ENCODE data around the gene GPER1.
A peak's percentile ranks its signal among the peaks of the same experiment; 100 is the strongest.

GPER1 gene

DNA sequence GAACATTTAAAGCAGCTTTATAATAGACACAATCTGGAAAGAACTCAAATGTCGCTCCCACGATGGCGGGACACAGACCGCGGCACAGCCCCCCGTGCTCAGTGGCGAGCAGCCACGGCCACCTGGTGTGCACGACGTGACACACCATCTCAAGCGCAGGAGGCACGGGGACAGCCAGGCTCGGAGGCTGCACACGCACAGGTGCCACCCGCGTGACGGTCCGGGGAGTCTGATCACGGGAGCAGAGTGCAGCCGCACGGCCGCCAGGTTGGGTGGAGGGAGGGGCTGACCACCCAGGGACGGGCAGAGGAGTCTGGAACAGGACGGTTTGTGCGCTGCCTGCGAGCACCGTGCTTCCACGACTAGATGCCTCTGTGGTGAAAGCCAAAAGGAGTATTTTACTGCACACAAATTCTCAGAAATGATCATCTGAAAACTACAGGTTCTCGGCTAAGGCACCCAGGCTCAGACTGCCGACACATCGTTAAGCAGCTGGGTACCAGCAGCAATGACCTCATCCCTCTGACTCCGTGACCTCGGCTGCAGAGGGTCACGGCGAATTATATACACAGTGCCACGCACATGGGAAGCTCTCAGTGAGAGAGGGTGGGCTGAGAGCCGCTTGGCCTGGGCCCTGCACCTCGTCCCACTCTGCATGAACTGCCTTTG is 7.5 kb upstream of the GPER1 start:
- peak; percentile 44 to 72 for DNase-seq
- no peak overlapping the region for H3K14ac ChIP-seq (ENCODE audit: low read length)
- no peaks in the 10 kb centered on the region for H3K27me3 ChIP-seq (ENCODE audit: insufficient read depth, low read length)
- no peak overlapping the region for H3K4me2 ChIP-seq (ENCODE audit: low read length)
- H4K91ac ChIP-seq (ENCODE audit: low read depth, low read length), result no peak overlapping the region
- no peaks in the 10 kb centered on the region for H3K9me3 ChIP-seq (ENCODE audit: insufficient read depth, low read depth, low read length)
- H3K27ac ChIP-seq (ENCODE audit: low read depth, low read length), result no peak overlapping the region
- no peak overlapping the region for H3K4me3 ChIP-seq (ENCODE audit: low read depth, low read length)
- H2BK12ac ChIP-seq (ENCODE audit: low read length), result no peak overlapping the region
- H3K9ac ChIP-seq (ENCODE audit: low read length), result no peak overlapping the region
- H3K79me1 ChIP-seq (ENCODE audit: low read length), result no peaks in the 10 kb centered on the region
- no peak overlapping the region for H3K4ac ChIP-seq (ENCODE audit: low read depth, low read length)
- H2BK120ac ChIP-seq (ENCODE audit: insufficient read depth, low read length, poor library complexity), result no peak overlapping the region
- WGBS (ENCODE audit: extremely low coverage, insufficient coverage, insufficient read length), result no CpG with 5 or more reads among the region's 38 CpGs
- H3K23ac ChIP-seq (ENCODE audit: low read length), result no peak overlapping the region
- no peak overlapping the region for H2AFZ ChIP-seq (ENCODE audit: insufficient read depth, low read length, poor library complexity)
- H3K36me3 ChIP-seq (ENCODE audit: control insufficient read depth in 1 of 2, insufficient read depth in 2 of 2, low read length in 2 of 2), result peaks cover 0 to 2% of the 10 kb centered on the region in 2 experiments
- no peak overlapping the region for H4K12ac ChIP-seq (ENCODE audit: low read depth, low read length)
- H2AK5ac ChIP-seq (ENCODE audit: low read length), result no peak overlapping the region
- H3K18ac ChIP-seq (ENCODE audit: low read length), result no peak overlapping the region
- H3K4me1 ChIP-seq (ENCODE audit: control insufficient read depth in 1 of 2, insufficient read depth in 2 of 2, low read length in 2 of 2), result peaks cover 17 to 19% of the 10 kb centered on the region in 2 experiments
- no peak overlapping the region for H2BK5ac ChIP-seq (ENCODE audit: low read depth, low read length, poor library complexity)
- H3K79me2 ChIP-seq (ENCODE audit: control insufficient read depth, insufficient read depth, low read length, poor library complexity), result no peaks in the 10 kb centered on the region
- no peak overlapping the region for H4K8ac ChIP-seq (ENCODE audit: low read depth, low read length)

DNA sequence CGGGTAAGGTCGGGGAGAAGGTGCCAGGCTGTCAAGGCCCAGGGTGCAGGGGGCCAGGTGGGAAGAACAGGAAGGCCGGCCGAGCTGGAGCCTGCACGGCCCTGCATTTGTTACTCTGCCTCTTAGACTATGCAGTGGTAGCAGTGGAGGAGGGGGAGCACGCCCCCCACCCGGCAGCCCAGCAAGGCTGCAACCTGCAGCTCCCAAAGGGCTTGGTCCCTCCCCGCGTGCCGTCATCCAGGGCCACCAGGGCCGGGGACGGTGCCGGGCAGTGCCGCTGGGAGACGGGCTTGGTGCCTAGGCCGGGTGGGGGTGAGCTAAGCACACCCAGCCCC is 7.0 kb upstream of the GPER1 start:
- H2BK12ac ChIP-seq (ENCODE audit: low read length), result no peak overlapping the region
- H3K9ac ChIP-seq (ENCODE audit: low read length), result no peak overlapping the region
- no CpG with 5 or more reads among the region's 16 CpGs for WGBS (ENCODE audit: extremely low coverage, insufficient coverage, insufficient read length)
- no peak for DNase-seq
- no peak overlapping the region for H3K14ac ChIP-seq (ENCODE audit: low read length)
- H3K27ac ChIP-seq (ENCODE audit: low read depth, low read length), result no peak overlapping the region
- no peak overlapping the region for H3K4ac ChIP-seq (ENCODE audit: low read depth, low read length)
- H3K4me2 ChIP-seq (ENCODE audit: low read length), result no peak overlapping the region
- H3K9me3 ChIP-seq (ENCODE audit: insufficient read depth, low read depth, low read length), result no peaks in the 10 kb centered on the region
- no peaks in the 10 kb centered on the region for H3K27me3 ChIP-seq (ENCODE audit: insufficient read depth, low read length)
- H3K18ac ChIP-seq (ENCODE audit: low read length), result peak overlapping the region; percentile 31
- no peaks in the 10 kb centered on the region for H3K79me2 ChIP-seq (ENCODE audit: control insufficient read depth, insufficient read depth, low read length, poor library complexity)
- H3K79me1 ChIP-seq (ENCODE audit: low read length), result no peaks in the 10 kb centered on the region
- H2BK5ac ChIP-seq (ENCODE audit: low read depth, low read length, poor library complexity), result no peak overlapping the region
- H2AFZ ChIP-seq (ENCODE audit: insufficient read depth, low read length, poor library complexity), result no peak overlapping the region
- peaks cover 0 to 2% of the 10 kb centered on the region in 2 experiments for H3K36me3 ChIP-seq (ENCODE audit: control insufficient read depth in 1 of 2, insufficient read depth in 2 of 2, low read length in 2 of 2)
- H3K23ac ChIP-seq (ENCODE audit: low read length), result no peak overlapping the region
- H3K4me3 ChIP-seq (ENCODE audit: low read depth, low read length), result no peak overlapping the region
- no peak overlapping the region for H2BK120ac ChIP-seq (ENCODE audit: insufficient read depth, low read length, poor library complexity)
- H3K4me1 ChIP-seq (ENCODE audit: control insufficient read depth in 1 of 2, insufficient read depth in 2 of 2, low read length in 2 of 2), result peaks cover 17 to 19% of the 10 kb centered on the region in 2 experiments
- H2AK5ac ChIP-seq (ENCODE audit: low read length), result no peak overlapping the region
- no peak overlapping the region for H4K91ac ChIP-seq (ENCODE audit: low read depth, low read length)
- no peak overlapping the region for H4K8ac ChIP-seq (ENCODE audit: low read depth, low read length)
- H4K12ac ChIP-seq (ENCODE audit: low read depth, low read length), result no peak overlapping the region

DNA sequence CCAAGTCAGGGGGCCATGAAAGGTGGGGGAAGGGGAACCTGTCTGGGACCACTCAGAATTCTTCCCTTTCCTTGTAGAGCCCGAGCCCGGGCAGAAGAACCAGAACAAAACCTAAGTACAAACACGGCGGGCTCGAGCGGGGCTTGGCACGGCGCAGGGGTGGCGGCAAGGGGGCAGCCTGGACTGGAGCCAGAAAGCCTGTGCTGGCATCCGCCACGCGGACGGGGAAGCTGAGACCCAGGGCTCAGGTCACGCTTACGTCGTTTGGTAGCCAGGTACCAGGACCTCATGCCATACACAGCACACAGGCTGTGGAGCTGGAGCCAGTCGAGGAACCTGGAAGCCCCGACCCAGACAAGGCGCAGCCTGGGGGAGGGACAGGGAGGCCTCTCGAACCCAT is 6.6 kb upstream of the GPER1 start:
- H4K12ac ChIP-seq (ENCODE audit: low read depth, low read length), result no peak overlapping the region
- no peak for DNase-seq
- H3K18ac ChIP-seq (ENCODE audit: low read length), result peak overlapping the region; percentile 26
- no peak overlapping the region for H2BK12ac ChIP-seq (ENCODE audit: low read length)
- no peak overlapping the region for H4K8ac ChIP-seq (ENCODE audit: low read depth, low read length)
- H3K4ac ChIP-seq (ENCODE audit: low read depth, low read length), result no peak overlapping the region
- H2BK120ac ChIP-seq (ENCODE audit: insufficient read depth, low read length, poor library complexity), result no peak overlapping the region
- no CpG with 5 or more reads among the region's 20 CpGs for WGBS (ENCODE audit: extremely low coverage, insufficient coverage, insufficient read length)
- H3K9me3 ChIP-seq (ENCODE audit: insufficient read depth, low read depth, low read length), result no peaks in the 10 kb centered on the region
- no peak overlapping the region for H3K4me3 ChIP-seq (ENCODE audit: low read depth, low read length)
- peaks cover 0 to 2% of the 10 kb centered on the region in 2 experiments for H3K36me3 ChIP-seq (ENCODE audit: control insufficient read depth in 1 of 2, insufficient read depth in 2 of 2, low read length in 2 of 2)
- H3K27ac ChIP-seq (ENCODE audit: low read depth, low read length), result no peak overlapping the region
- no peak overlapping the region for H3K4me2 ChIP-seq (ENCODE audit: low read length)
- H3K14ac ChIP-seq (ENCODE audit: low read length), result peak overlapping the region; percentile 55
- no peak overlapping the region for H3K9ac ChIP-seq (ENCODE audit: low read length)
- H2AK5ac ChIP-seq (ENCODE audit: low read length), result peak overlapping the region; percentile 55
- H3K79me2 ChIP-seq (ENCODE audit: control insufficient read depth, insufficient read depth, low read length, poor library complexity), result no peaks in the 10 kb centered on the region
- H3K23ac ChIP-seq (ENCODE audit: low read length), result no peak overlapping the region
- peaks cover 17 to 19% of the 10 kb centered on the region in 2 experiments for H3K4me1 ChIP-seq (ENCODE audit: control insufficient read depth in 1 of 2, insufficient read depth in 2 of 2, low read length in 2 of 2)
- no peaks in the 10 kb centered on the region for H3K27me3 ChIP-seq (ENCODE audit: insufficient read depth, low read length)
- no peak overlapping the region for H2AFZ ChIP-seq (ENCODE audit: insufficient read depth, low read length, poor library complexity)
- H3K79me1 ChIP-seq (ENCODE audit: low read length), result no peaks in the 10 kb centered on the region
- H4K91ac ChIP-seq (ENCODE audit: low read depth, low read length), result peak overlapping the region; percentile 33
- H2BK5ac ChIP-seq (ENCODE audit: low read depth, low read length, poor library complexity), result no peak overlapping the region

DNA sequence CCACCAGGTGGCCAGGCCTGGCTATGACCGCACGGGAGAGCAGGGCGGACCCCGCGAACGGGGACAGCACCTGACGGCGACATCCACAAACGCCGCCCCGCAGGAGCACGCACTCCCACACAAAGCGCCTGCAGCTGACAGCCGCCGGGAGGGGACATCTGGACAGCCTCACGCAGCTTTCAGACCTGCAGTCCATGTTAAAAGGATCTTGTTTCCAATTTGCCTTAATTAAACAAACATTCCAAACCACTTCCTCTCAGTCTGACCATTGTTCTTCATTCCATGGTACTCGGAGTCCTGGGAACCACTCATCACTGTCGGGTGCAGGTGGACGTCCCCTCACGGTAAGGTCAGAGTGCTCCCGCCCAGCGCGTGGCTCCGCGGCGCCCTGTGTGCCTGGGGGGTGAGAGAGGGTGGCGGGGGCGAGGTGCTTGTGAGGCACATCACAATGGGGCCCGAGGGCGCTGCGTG is 5.9 kb upstream of the GPER1 start:
- Histone ChIP-seq H3K4me3 (ENCODE audit: low read depth, low read length) (no peak overlapping the region), H4K12ac (ENCODE audit: low read depth, low read length) (no peak overlapping the region), H2AFZ (ENCODE audit: insufficient read depth, low read length, poor library complexity) (no peak overlapping the region), H4K91ac (ENCODE audit: low read depth, low read length) (no peak overlapping the region), H2BK12ac (ENCODE audit: low read length) (no peak overlapping the region), H3K4ac (ENCODE audit: low read depth, low read length) (no peak overlapping the region), H3K27ac (ENCODE audit: low read depth, low read length) (no peak overlapping the region), H2BK5ac (ENCODE audit: low read depth, low read length, poor library complexity) (no peak overlapping the region), H3K9ac (ENCODE audit: low read length) (no peak overlapping the region), H2AK5ac (ENCODE audit: low read length) (peak overlapping the region; percentile 22), H3K18ac (ENCODE audit: low read length) (no peak overlapping the region), H3K14ac (ENCODE audit: low read length) (no peak overlapping the region), H3K27me3 (ENCODE audit: insufficient read depth, low read length) (no peaks in the 10 kb centered on the region), H3K79me2 (ENCODE audit: control insufficient read depth, insufficient read depth, low read length, poor library complexity) (no peaks in the 10 kb centered on the region), H4K8ac (ENCODE audit: low read depth, low read length) (no peak overlapping the region), H3K4me2 (ENCODE audit: low read length) (no peak overlapping the region), H3K23ac (ENCODE audit: low read length) (no peak overlapping the region), H3K79me1 (ENCODE audit: low read length) (peaks cover under 1% of the 10 kb centered on the region), H3K36me3 (ENCODE audit: control insufficient read depth in 1 of 2, insufficient read depth in 2 of 2, low read length in 2 of 2) (peaks cover 0 to 2% of the 10 kb centered on the region in 2 experiments), H3K9me3 (ENCODE audit: insufficient read depth, low read depth, low read length) (no peaks in the 10 kb centered on the region), H2BK120ac (ENCODE audit: insufficient read depth, low read length, poor library complexity) (no peak overlapping the region), H3K4me1 (ENCODE audit: control insufficient read depth in 1 of 2, insufficient read depth in 2 of 2, low read length in 2 of 2) (peaks cover 20 to 24% of the 10 kb centered on the region in 2 experiments)
- WGBS (ENCODE audit: extremely low coverage, insufficient coverage, insufficient read length), result no CpG with 5 or more reads among the region's 31 CpGs
- no peak for DNase-seq
